ENCODE results near the gene ARMC12.

GRCh38 chr6:35737413-35738211 is 780 bp downstream of the ARMC12 start:
- TF ChIP-seq REST (IDR thresholded peaks at IDR 0.05; ENCODE audit: unreplicated experiment) = no peak
- TF ChIP-seq, protein P1, sequence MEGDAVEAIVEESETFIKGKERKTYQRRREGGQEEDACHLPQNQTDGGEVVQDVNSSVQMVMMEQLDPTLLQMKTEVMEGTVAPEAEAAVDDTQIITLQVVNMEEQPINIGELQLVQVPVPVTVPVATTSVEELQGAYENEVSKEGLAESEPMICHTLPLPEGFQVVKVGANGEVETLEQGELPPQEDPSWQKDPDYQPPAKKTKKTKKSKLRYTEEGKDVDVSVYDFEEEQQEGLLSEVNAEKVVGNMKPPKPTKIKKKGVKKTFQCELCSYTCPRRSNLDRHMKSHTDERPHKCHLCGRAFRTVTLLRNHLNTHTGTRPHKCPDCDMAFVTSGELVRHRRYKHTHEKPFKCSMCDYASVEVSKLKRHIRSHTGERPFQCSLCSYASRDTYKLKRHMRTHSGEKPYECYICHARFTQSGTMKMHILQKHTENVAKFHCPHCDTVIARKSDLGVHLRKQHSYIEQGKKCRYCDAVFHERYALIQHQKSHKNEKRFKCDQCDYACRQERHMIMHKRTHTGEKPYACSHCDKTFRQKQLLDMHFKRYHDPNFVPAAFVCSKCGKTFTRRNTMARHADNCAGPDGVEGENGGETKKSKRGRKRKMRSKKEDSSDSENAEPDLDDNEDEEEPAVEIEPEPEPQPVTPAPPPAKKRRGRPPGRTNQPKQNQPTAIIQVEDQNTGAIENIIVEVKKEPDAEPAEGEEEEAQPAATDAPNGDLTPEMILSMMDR (conservative IDR thresholded peaks at IDR 0.05; ENCODE audit: low read depth in 2 of 2) = peak; percentile 58 to 65
- TF ChIP-seq EZH2phosphoT487 (IDR thresholded peaks at IDR 0.05; ENCODE audit: unreplicated experiment) = no peak
- no peak for TF ChIP-seq POLR2AphosphoS5 (IDR thresholded peaks at IDR 0.05; ENCODE audit: low read depth)
- no peak for TF ChIP-seq NANOG (IDR thresholded peaks at IDR 0.05; ENCODE audit: borderline replicate concordance)
